MM.1S (cell line): ENCODE data around the gene FBXL17.

Experiments
- DNase-seq: peaks from one replicate; pipeline ENCODE4 v3.0.0-alpha.2; 2015
- H2AFZ ChIP-seq: fragments of 300-600 bp; sonication (generic); 2 replicates; pipeline ENCODE4 v1.6.0; 2016; ENCODE audit warnings: antibody characterized with exemption, low read length
- H3F3A ChIP-seq: fragments of 300-600 bp; sonication (generic); 2 replicates; pipeline ENCODE4 v1.6.1; 2016; ENCODE audit warnings: mild to moderate bottlenecking, antibody characterized with exemption, low read length, moderate library complexity, mixed read lengths; ENCODE audit not compliant: insufficient read depth
- H3K27ac ChIP-seq: fragments of 300-600 bp; sonication (generic); 2 replicates; pipeline ENCODE4 v1.5.1; 2016; ENCODE audit warnings: mild to moderate bottlenecking, low read length
- H3K27me3 ChIP-seq: fragments of 300-600 bp; sonication (generic); replicated peaks from 2 replicates; pipeline ENCODE4 v1.6.0; 2016; ENCODE audit warnings: low read length; ENCODE audit not compliant: insufficient read depth
- H3K36me3 ChIP-seq: fragments of 300-600 bp; sonication (generic); replicated peaks from 2 replicates; pipeline ENCODE4 v1.6.1; 2016; ENCODE audit warnings: mild to moderate bottlenecking, low read length, mixed read lengths; ENCODE audit not compliant: insufficient read depth
- H3K4me1 ChIP-seq: fragments of 300-600 bp; sonication (generic); 2 replicates; pipeline ENCODE4 v1.6.1; 2016; ENCODE audit warnings: low read length, mixed read lengths
- H3K4me2 ChIP-seq: fragments of 300-600 bp; sonication (generic); 2 replicates; pipeline ENCODE4 v1.6.0; 2016; ENCODE audit warnings: low read depth, low read length
- H3K4me3 ChIP-seq: fragments of 300-600 bp; sonication (generic); 2 replicates; pipeline ENCODE4 v1.5.1; 2016; ENCODE audit warnings: low read length, mixed read lengths
- H3K79me2 ChIP-seq: fragments of 300-600 bp; sonication (generic); 2 replicates; pipeline ENCODE4 v1.6.1; 2016; ENCODE audit warnings: mixed run types, low read length, mixed read lengths
- H3K9ac ChIP-seq: fragments of 300-600 bp; sonication (generic); 2 replicates; pipeline ENCODE4 v1.6.1; 2016; ENCODE audit warnings: low read length, mixed read lengths
- H3K9me2 ChIP-seq: fragments of 300-600 bp; sonication (generic); replicated peaks from 2 replicates; pipeline ENCODE4 v1.6.1; 2016; ENCODE audit warnings: mild to moderate bottlenecking, low read length, mixed read lengths; ENCODE audit not compliant: insufficient read depth
- H3K9me3 ChIP-seq: fragments of 300-600 bp; sonication (generic); replicated peaks from 2 replicates; pipeline ENCODE4 v1.6.1; 2016; ENCODE audit warnings: mild to moderate bottlenecking, low read length, mixed read lengths; ENCODE audit not compliant: insufficient read depth
- H4K20me1 ChIP-seq: fragments of 300-600 bp; sonication (generic); 2 replicates; pipeline ENCODE4 v1.6.1; 2016; ENCODE audit warnings: mild to moderate bottlenecking, low read length, moderate library complexity, mixed read lengths; ENCODE audit not compliant: insufficient read depth
- CTCF ChIP-seq: fragments of 300-600 bp; sonication (generic); IDR thresholded peaks from 2 replicates; pipeline ENCODE4 v1.5.1; 2016; ENCODE audit warnings: antibody characterized with exemption, low read length, mixed read lengths
- EZH2 ChIP-seq: fragments of 300-600 bp; sonication (generic); optimal IDR thresholded peaks from 2 replicates; pipeline ENCODE3; 2017; ENCODE audit warnings: low read depth, mild to moderate bottlenecking, antibody characterized with exemption, low read length, mixed read lengths
- EZH2phosphoT487 ChIP-seq: fragments of 300-600 bp; sonication (generic); IDR thresholded peaks from 2 replicates; pipeline ENCODE4 v1.6.1; 2018; ENCODE audit warnings: antibody characterized with exemption, low read length

FBXL17 gene

DNA sequence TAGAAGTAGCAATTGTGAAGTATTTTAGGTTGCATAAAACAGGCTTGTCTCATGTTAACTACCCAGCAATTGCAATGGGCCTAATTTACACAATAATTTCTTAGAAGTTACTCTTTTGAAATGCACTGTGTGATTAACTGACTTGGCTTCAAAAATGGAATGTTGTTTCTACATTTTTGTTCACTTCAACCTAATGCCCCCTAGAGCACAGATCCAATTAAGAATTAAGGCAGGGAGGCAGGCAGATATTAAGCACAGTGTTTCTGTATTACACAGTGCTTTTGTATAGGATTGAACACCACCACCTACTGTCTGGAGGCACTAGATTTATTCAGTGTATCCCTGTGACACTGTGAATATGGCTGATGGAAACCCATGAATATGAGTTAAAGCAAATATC, 302.1 kb downstream of the FBXL17 start:
- no peaks in the 10 kb centered on the region for H3K9me3 ChIP-seq
- no peaks in the 10 kb centered on the region for H3K79me2 ChIP-seq
- no peak overlapping the region for H3K4me2 ChIP-seq
- H3K9me2 ChIP-seq: no peaks in the 10 kb centered on the region
- H3K9ac ChIP-seq: no peak overlapping the region
- DNase-seq: no peak
- no peaks in the 10 kb centered on the region for H3K4me1 ChIP-seq
- no peak for TF ChIP-seq EZH2phosphoT487
- TF ChIP-seq CTCF: no peak
- no peak for TF ChIP-seq EZH2
- no peak overlapping the region for H3K27ac ChIP-seq
- no peaks in the 10 kb centered on the region for H3K27me3 ChIP-seq
- H3K36me3 ChIP-seq: no peaks in the 10 kb centered on the region
- no peaks in the 10 kb centered on the region for H3F3A ChIP-seq
- H4K20me1 ChIP-seq: no peaks in the 10 kb centered on the region
- H2AFZ ChIP-seq: no peak overlapping the region
- no peak overlapping the region for H3K4me3 ChIP-seq

- H3K4me3 ChIP-seq: no peak overlapping the region
- no peak overlapping the region for H3K9ac ChIP-seq
- H3K9me2 ChIP-seq: no peaks in the 10 kb centered on the region
- no peaks in the 10 kb centered on the region for H3K27me3 ChIP-seq
- H3K36me3 ChIP-seq: no peaks in the 10 kb centered on the region
- no peaks in the 10 kb centered on the region for H3K4me1 ChIP-seq
- no peak overlapping the region for H3K27ac ChIP-seq
- no peak for DNase-seq
- no peak overlapping the region for H2AFZ ChIP-seq
- H4K20me1 ChIP-seq: no peaks in the 10 kb centered on the region
- H3K4me2 ChIP-seq: no peak overlapping the region
- TF ChIP-seq CTCF (no peak), EZH2 (no peak), EZH2phosphoT487 (no peak)
- H3F3A ChIP-seq: no peaks in the 10 kb centered on the region
- no peaks in the 10 kb centered on the region for H3K9me3 ChIP-seq
- H3K79me2 ChIP-seq: no peaks in the 10 kb centered on the region
These were observed 303.0 kb downstream of the FBXL17 start for GRCh38 chr5:108078882-108079281.

- Histone ChIP-seq H3F3A (no peaks in the 10 kb centered on the region), H3K9me2 (no peaks in the 10 kb centered on the region), H3K4me3 (no peak overlapping the region), H3K27me3 (no peaks in the 10 kb centered on the region), H3K9me3 (no peaks in the 10 kb centered on the region), H3K27ac (no peak overlapping the region), H3K36me3 (no peaks in the 10 kb centered on the region), H4K20me1 (no peaks in the 10 kb centered on the region), H2AFZ (no peak overlapping the region), H3K79me2 (no peaks in the 10 kb centered on the region), H3K9ac (no peak overlapping the region), H3K4me2 (no peak overlapping the region), H3K4me1 (no peaks in the 10 kb centered on the region)
- TF ChIP-seq CTCF: no peak
- TF ChIP-seq EZH2phosphoT487: no peak
- no peak for TF ChIP-seq EZH2
- no peak for DNase-seq
These were observed 303.6 kb downstream of the FBXL17 start for GRCh38 chr5:108078345-108078744.
